ENCODE measurements around the gene SHC3.

SHC3 gene

GRCh38 chr9:89097219-89097618, 81.4 kb downstream of the SHC3 start:
- FAIRE-seq, result no peak

GRCh38 chr9:89096807-89097206, 81.8 kb downstream of the SHC3 start:
- no peak for FAIRE-seq

- FAIRE-seq, result no peak
These were observed 82.7 kb downstream of the SHC3 start for GRCh38 chr9:89095761-89096528.

- FAIRE-seq, result no peak
These were observed 85.2 kb downstream of the SHC3 start for GRCh38 chr9:89093201-89093975.

GRCh38 chr9:89089176-89089575, 89.4 kb downstream of the SHC3 start:
- FAIRE-seq, result no peak

GRCh38 chr9:89083626-89084025, 95.0 kb downstream of the SHC3 start:
- FAIRE-seq, result no peak

- no peak for FAIRE-seq
These were observed 98.4 kb downstream of the SHC3 start for GRCh38 chr9:89080193-89080592.

GRCh38 chr9:89079391-89079790, 99.2 kb downstream of the SHC3 start:
- no peak for FAIRE-seq

GRCh38 chr9:89078860-89079259, 99.8 kb downstream of the SHC3 start:
- FAIRE-seq, result no peak

GRCh38 chr9:89078421-89078820, 100.2 kb downstream of the SHC3 start:
- no peak for FAIRE-seq

- no peak for FAIRE-seq
These were observed 101.1 kb downstream of the SHC3 start for GRCh38 chr9:89077519-89077918.

GRCh38 chr9:89073397-89073796, 105.2 kb downstream of the SHC3 start:
- FAIRE-seq, result no peak

- FAIRE-seq, result no peak
These were observed 107.0 kb downstream of the SHC3 start for GRCh38 chr9:89071591-89071990.

- no peak for FAIRE-seq
These were observed 111.8 kb downstream of the SHC3 start for GRCh38 chr9:89066835-89067234.

GRCh38 chr9:89065921-89066320, 112.7 kb downstream of the SHC3 start:
- FAIRE-seq, result no peak

- no peak for FAIRE-seq
These were observed 117.8 kb downstream of the SHC3 start for GRCh38 chr9:89060790-89061189.

- FAIRE-seq, result no peak
These were observed 118.6 kb downstream of the SHC3 start for GRCh38 chr9:89059925-89060506.

GRCh38 chr9:89058906-89059305, 119.7 kb downstream of the SHC3 start:
- FAIRE-seq, result no peak

GRCh38 chr9:89054865-89055495, 123.6 kb downstream of the SHC3 start:
- FAIRE-seq, result no peak

- no peak for FAIRE-seq
These were observed 125.3 kb downstream of the SHC3 start for GRCh38 chr9:89053301-89053700.

- FAIRE-seq, result no peak
These were observed 126.0 kb downstream of the SHC3 start for GRCh38 chr9:89052470-89053097.

GRCh38 chr9:89051421-89052025, 127.1 kb downstream of the SHC3 start:
- FAIRE-seq, result no peak

- FAIRE-seq, result no peak
These were observed 129.0 kb downstream of the SHC3 start for GRCh38 chr9:89049646-89050045.
